Fibroblast of lung (primary cell): ENCODE data around the gene CEP295NL. TPM values are rescaled to one million over a fixed set of nuclear protein-coding genes. Genes with fewer than 3 reads are reported as not detected.

Experiments
- polyA plus RNA-seq, 2 donors: library from polyadenylated mRNA; depleted of rRNA in 1 of 2; stranded (reverse) in 1 of 2; unstranded in 1 of 2; fragments of >200 nt; gene quantifications; 2 replicates each; pipeline ENCODE4 v1.2.1, GENCODE V29; 2011 to 2012; ENCODE audit warnings: missing spikeins in 1 of 2
- total RNA-seq: library from RNA; depleted of rRNA; stranded (reverse); fragments of >200 nt; gene quantifications from 2 replicates; pipeline ENCODE4 v1.2.1, GENCODE V29; 2014

Gene CEP295NL
- total and polyA plus RNA-seq, 2 donors (not counting 1 experiment from before 2014, with no cell fraction given): 0.10 to 2.8 TPM

Other genes with a start within 250 kb of the CEP295NL start
- gene CYTH1, start 120.9 kb downstream of the CEP295NL start, total RNA-seq: 6.7 and 9.9 TPM in 2 replicates
- 8.9 and 11.3 TPM in 2 replicates for gene CYTH1, start 120.9 kb downstream of the CEP295NL start, polyA plus RNA-seq
- gene USP36, start 62.4 kb downstream of the CEP295NL start, total RNA-seq: 16.7 and 18.3 TPM in 2 replicates
- 15.4 and 27.4 TPM in 2 replicates for gene USP36, start 62.4 kb downstream of the CEP295NL start, polyA plus RNA-seq
- gene TIMP2, start 22.2 kb upstream of the CEP295NL start, total RNA-seq: 88.9 and 155 TPM in 2 replicates
- 607 and 745 TPM in 2 replicates for gene TIMP2, start 22.2 kb upstream of the CEP295NL start, polyA plus RNA-seq
- 320 and 387 TPM in 2 replicates for gene LGALS3BP, start 76.7 kb upstream of the CEP295NL start, total RNA-seq
- gene LGALS3BP, start 76.7 kb upstream of the CEP295NL start, polyA plus RNA-seq: 93.2 and 128 TPM in 2 replicates
- gene CANT1, start 106.6 kb upstream of the CEP295NL start, total RNA-seq: 36.2 and 46.6 TPM in 2 replicates
- 39.9 and 61.7 TPM in 2 replicates for gene CANT1, start 106.6 kb upstream of the CEP295NL start, polyA plus RNA-seq
- gene C1QTNF1, start 121.0 kb upstream of the CEP295NL start, total RNA-seq: 32.4 and 45.2 TPM in 2 replicates
- 15.0 and 15.7 TPM in 2 replicates for gene C1QTNF1, start 121.0 kb upstream of the CEP295NL start, polyA plus RNA-seq
- gene ENGASE, start 171.6 kb upstream of the CEP295NL start, total RNA-seq: 14.9 and 15.9 TPM in 2 replicates
- 3.6 and 3.9 TPM in 2 replicates for gene ENGASE, start 171.6 kb upstream of the CEP295NL start, polyA plus RNA-seq